Left lung (tissue), 10 donors: Measurements from ENCODE around the gene IRF5. TPM values are rescaled to one million over a fixed set of nuclear protein-coding genes. Genes with fewer than 3 reads are reported as not detected.
A peak's percentile ranks its signal among the peaks of the same experiment; 100 is the strongest.

Experiments used
- ATAC-seq: fragments of 200-7000 bp; cut with Tn5 transposase; one replicate; pipeline ENCODE4 v1.9.1; 2020; ENCODE audit warnings: moderate library complexity
- DNase-seq, 4 donors: peaks; one replicate each; pipeline ENCODE4 v3.0.0-alpha.2; 2013 to 2020
- H3K27ac ChIP-seq, 2 donors: fragments of 200-600 bp; sonication (generic) in 1 of 2; one replicate each; pipeline versions ENCODE4 v1.5.0 to v1.8.0; 2020 to 2021
- H3K27me3 ChIP-seq, 2 donors: fragments of 200-600 bp; sonication (generic) in 1 of 2; one replicate each; pipeline versions ENCODE4 v1.5.0 to v1.8.0; 2020 to 2021
- H3K36me3 ChIP-seq, 2 donors: fragments of 200-600 bp; sonication (generic) in 1 of 2; one replicate each; pipeline versions ENCODE4 v1.5.0 to v1.8.0; 2020 to 2021
- H3K4me1 ChIP-seq, 2 donors: fragments of 200-600 bp; one replicate each; pipeline ENCODE4 v1.8.0; 2021
- H3K4me3 ChIP-seq, 2 donors: fragments of 200-600 bp; sonication (generic) in 1 of 2; one replicate each; pipeline versions ENCODE4 v1.5.0 to v1.8.0; 2020 to 2021; ENCODE audit warnings: mild to moderate bottlenecking in 1 of 2
- H3K9me3 ChIP-seq, 2 donors: fragments of 200-600 bp; sonication (generic) in 1 of 2; one replicate each; pipeline versions ENCODE4 v1.5.0 to v1.8.0; 2020 to 2021
- CTCF ChIP-seq, 2 donors: fragments of 200-600 bp; sonication (generic) in 1 of 2; IDR thresholded peaks; one replicate each; pipeline versions ENCODE4 v1.5.0 to v1.8.0; 2021; ENCODE audit warnings: antibody characterized with exemption in 2 of 2
- intact Hi-C, 2 donors: fragments of 100-400 bp; cut with DNase I; formaldehyde crosslinking; loops; one replicate each; pipeline versions ENCODE4 v1.11.2 to v1.14.2; 2022
- polyA plus RNA-seq, 6 donors: library from polyadenylated mRNA; unstranded; fragments of 120-200 nt; gene quantifications; one replicate each; pipeline ENCODE4 v1.2.1, GENCODE V29; 2013; ENCODE audit not compliant: insufficient read length in 6 of 6
- total RNA-seq, 2 donors: library from RNA; stranded (reverse); fragmentation: NEBNext Ultra II Directional; extraction: Animal tissue kit (Norgen Biotek cat#: 25700); gene quantifications; one replicate each; pipeline ENCODE4 v1.2.1, GENCODE V29; 2021
- donor health status: DM: no; HTN: yes; CAD: no.
- donor health status: DM: no; HTN: no; CAD: no.

IRF5 gene
- total and polyA plus RNA-seq, 8 donors, result 1.7 to 35.5 (median 2.1) TPM

- intact Hi-C loops, result loop anchor here in 1 of 2 donors (5.0 kb wide), 1 partner anchor 189 kb away; no protein-coding TSS in a partner anchor
- Histone ChIP-seq H3K4me3 (no peak overlapping the region), H3K27ac (no peak overlapping the region), H3K27me3 (peaks cover 0 to 45% of the 10 kb centered on the region in 2 donors), H3K4me1 (no peaks in the 10 kb centered on the region), H3K36me3 (no peaks in the 10 kb centered on the region), H3K9me3 (peaks cover 0 to 9% of the 10 kb centered on the region in 2 donors)
- DNase-seq (no peak), ATAC-seq (peak; percentile 7)
- no peak for TF ChIP-seq CTCF (IDR thresholded peaks at IDR 0.05)
Observed at GRCh38 chr7:128902761-128903585, 34.8 kb upstream of the IRF5 start.

- H3K9me3 ChIP-seq, result peaks cover 0 to 9% of the 10 kb centered on the region in 2 donors
- ATAC-seq (no peak), DNase-seq (no peak)
Observed at GRCh38 chr7:128903621-128904361, 33.9 kb upstream of the IRF5 start.

GRCh38 chr7:128904381-128905197, 33.1 kb upstream of the IRF5 start:
- DNase-seq (no peak), ATAC-seq (peak; percentile 84)
- TF ChIP-seq CTCF (IDR thresholded peaks at IDR 0.05), result peak; percentile 39 to 56
- peaks cover 3 to 62% of the 10 kb centered on the region in 2 donors for H3K27me3 ChIP-seq
- H3K27ac ChIP-seq, result no peak overlapping the region
- H3K36me3 ChIP-seq, result no peaks in the 10 kb centered on the region
- no peak overlapping the region for H3K4me3 ChIP-seq
- intact Hi-C loops, result loop anchor here in 1 of 2 donors (5.0 kb wide), 1 partner anchor 188 kb away; no protein-coding TSS in a partner anchor
- H3K9me3 ChIP-seq, result peaks cover 0 to 1% of the 10 kb centered on the region in 2 donors
- H3K4me1 ChIP-seq, result no peaks in the 10 kb centered on the region

More at GRCh38 chr7:128903621-128904361, 33.9 kb upstream of the IRF5 start:
- intact Hi-C loops, result loop anchor here in 1 of 2 donors (5.0 kb wide), 1 partner anchor 189 kb away; no protein-coding TSS in a partner anchor
- Histone ChIP-seq H3K27me3 (peaks cover 0 to 54% of the 10 kb centered on the region in 2 donors), H3K36me3 (no peaks in the 10 kb centered on the region), H3K4me3 (no peak overlapping the region), H3K4me1 (no peaks in the 10 kb centered on the region), H3K27ac (no peak overlapping the region)
- TF ChIP-seq CTCF (IDR thresholded peaks at IDR 0.05), result no peak

- Histone ChIP-seq H3K27ac (no peak overlapping the region), H3K27me3 (peaks cover 17 to 78% of the 10 kb centered on the region in 2 donors), H3K4me1 (peaks cover 6 to 9% of the 10 kb centered on the region in 2 donors), H3K4me3 (no peak overlapping the region), H3K9me3 (no peaks in the 10 kb centered on the region), H3K36me3 (no peaks in the 10 kb centered on the region)
- TF ChIP-seq CTCF (IDR thresholded peaks at IDR 0.05), result no peak
- intact Hi-C loops, result no loop called here
- DNase-seq (no peak), ATAC-seq (no peak)
Observed at GRCh38 chr7:128906001-128906765, 31.5 kb upstream of the IRF5 start.
